Fibroblast of lung (primary cell): ENCODE measurements around the gene MRPL9.
"Not testable (repeated sequence)": the region's sequence is repeated elsewhere in the genome, so short reads cannot be mapped to it uniquely, and the experiment has no call there.

Source experiments
- CTCF ChIP-seq, 2 donors: IDR thresholded peaks in 1 of 2; conservative IDR thresholded peaks in 1 of 2; 1 replicate in 1 of 2; 2 replicates in 1 of 2; pipeline ENCODE4 v1.5.1; 2011 to 2012; ENCODE audit warnings: low read length in 2 of 2, control low read depth in 1 of 2, inconsistent platforms in 1 of 2, low read depth in 1 of 2, mild to moderate bottlenecking in 1 of 2
- EZH2 ChIP-seq: IDR thresholded peaks from 2 replicates; pipeline ENCODE4 v1.5.1; 2012; ENCODE audit warnings: low read length, control low read depth, mild to moderate bottlenecking; ENCODE audit errors: missing control alignments

- TF ChIP-seq EZH2; CTCF (conservative IDR thresholded peaks at IDR 0.05 in 1 of 2, IDR thresholded peaks at IDR 0.05 in 1 of 2; ENCODE audit: low read depth in 1 of 2, low read length in 2 of 2): not testable (repeated sequence)
These were observed 17.4 kb upstream of the MRPL9 start for GRCh38 chr1:151780736-151781135.
